A204.1 (cell line): ENCODE results near the gene ZNF43.
"Not testable (repeated sequence)": the region's sequence is repeated elsewhere in the genome, so short reads cannot be mapped to it uniquely, and the experiment has no call there.

Experiments used
- FAIRE-seq: peaks from 2 replicates; lab custom pipeline; 2012; peaks lifted over from hg19 to GRCh38; lab: Jason Lieb, UNC

The ZNF43 gene

GRCh38 chr19:21835810-21836444 lies at the start of gene ZNF43:
Gene ZNF43, minus strand, starts transcription at chr19:21836182. Its CDS starts 144 bp downstream, at chr19:21836038.
- FAIRE-seq = no peak

DNA sequence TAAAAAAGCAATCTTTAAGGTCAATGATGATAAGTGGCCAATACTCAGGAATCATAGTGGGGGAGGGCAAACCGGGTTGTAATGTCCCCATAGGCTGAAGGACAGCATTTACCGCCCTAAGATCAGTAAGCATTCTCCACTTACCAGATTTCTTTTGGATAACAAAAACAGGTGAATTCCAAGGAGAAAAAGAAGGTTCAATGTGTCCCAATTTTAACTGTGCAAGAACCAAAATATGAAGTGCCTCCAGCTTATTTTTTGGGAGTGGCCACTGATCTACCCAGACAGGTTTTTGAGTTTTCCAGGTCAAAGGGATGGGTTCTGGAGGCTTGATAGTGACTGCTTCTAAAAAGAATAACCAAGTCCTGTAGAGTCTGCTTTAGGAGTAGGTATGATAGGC lies 49.5 kb upstream of the ZNF43 start:
- not testable (repeated sequence) for FAIRE-seq

GRCh38 chr19:21884786-21885185 lies 48.8 kb upstream of the ZNF43 start:
- not testable (repeated sequence) for FAIRE-seq

- FAIRE-seq = no peak
These were observed 47.5 kb upstream of the ZNF43 start for GRCh38 chr19:21883516-21883915.

DNA sequence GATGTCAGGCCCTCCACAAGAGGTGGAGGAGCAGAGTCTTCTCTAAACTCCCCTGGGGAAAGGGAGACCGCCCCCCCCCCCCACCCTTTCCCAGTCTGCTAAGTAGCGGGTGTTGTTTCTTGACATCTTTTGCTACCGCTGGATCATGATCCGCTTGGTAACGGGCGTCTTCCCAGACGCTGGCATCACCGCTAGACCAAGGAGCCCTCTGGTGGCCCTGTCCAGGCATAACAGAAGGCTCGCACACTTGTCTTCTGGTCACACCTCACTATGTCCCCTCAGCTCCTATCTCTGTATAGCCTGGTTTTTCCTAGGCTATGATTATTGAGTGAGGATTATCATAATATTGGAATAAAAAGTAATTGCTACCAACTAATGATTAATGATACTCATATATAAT lies 44.8 kb upstream of the ZNF43 start:
- FAIRE-seq = not testable (repeated sequence)

GRCh38 chr19:21878646-21879045 lies 42.7 kb upstream of the ZNF43 start:
- FAIRE-seq = no peak

DNA sequence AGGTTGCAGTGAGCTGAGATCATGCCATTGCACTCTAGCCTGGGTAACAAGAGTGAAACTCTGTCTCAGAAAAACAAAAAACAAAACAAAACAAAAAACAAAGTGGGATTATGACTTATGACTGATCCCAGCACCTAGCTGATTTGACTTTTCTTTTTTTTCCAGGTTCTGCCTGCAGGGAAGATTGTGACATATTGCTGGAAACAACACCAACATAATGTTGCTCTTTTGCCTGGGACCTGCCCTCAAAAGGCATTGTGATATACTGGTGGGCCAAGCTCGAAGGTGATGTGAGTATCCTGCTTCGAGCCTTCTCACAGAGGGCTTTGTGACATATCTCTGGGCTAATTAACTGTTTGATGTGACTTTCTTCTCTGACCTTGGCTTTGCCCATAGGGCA lies 42.0 kb upstream of the ZNF43 start:
- FAIRE-seq = no peak

DNA sequence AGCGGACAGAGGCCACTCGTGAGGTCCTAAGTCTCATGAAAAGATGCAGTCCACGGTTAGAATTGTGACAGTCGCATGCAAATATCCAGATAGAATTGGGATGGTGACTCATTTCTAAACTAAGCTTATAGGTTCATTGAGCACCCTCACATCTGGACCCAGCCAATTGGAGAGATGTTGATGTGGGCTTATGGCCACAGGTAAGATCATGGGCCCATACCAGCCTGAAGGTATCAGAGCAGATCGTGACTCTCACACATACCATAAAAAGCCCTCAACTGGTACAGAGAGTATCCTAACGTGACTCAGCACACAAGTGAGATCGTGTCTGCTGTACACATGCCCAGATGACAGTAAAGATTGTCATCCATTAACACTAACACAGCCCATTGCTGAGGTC lies 40.6 kb upstream of the ZNF43 start:
- not testable (repeated sequence) for FAIRE-seq

DNA sequence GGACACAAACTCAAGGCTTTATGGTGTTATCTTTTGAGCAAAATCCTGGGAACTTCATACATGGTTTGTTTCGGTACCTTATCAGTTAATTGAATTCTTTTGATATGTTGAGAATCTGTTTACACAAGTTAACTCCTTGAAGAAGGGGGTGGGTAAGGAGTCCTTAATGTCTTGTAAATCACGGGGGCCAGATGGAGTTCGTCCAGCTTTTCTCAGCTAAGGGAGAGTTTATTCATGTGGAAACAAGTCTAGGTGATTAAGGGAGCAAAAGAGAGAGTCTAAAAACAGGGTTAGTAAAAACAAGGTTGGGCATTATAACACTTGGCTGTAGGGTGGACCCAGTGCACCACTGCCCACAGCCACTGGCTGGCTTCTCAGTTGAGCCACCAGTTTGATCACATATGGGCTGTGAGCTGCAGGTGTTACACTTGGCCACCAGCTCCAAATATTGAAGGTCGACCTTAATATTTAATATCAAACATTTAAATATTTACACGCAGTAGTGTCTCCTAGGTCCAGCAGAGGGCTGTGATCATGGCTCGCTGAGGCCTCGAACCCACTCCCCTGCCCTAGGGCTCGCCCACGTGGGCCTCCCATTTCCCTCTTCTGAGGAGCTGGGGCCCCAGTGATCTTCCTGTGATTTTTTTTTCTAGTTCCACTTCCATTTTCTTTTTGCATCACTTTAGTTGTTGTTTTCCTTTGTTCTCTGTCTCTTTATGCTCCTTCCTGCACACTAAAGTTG lies 21.0 kb upstream of the ZNF43 start:
- FAIRE-seq = no peak

DNA sequence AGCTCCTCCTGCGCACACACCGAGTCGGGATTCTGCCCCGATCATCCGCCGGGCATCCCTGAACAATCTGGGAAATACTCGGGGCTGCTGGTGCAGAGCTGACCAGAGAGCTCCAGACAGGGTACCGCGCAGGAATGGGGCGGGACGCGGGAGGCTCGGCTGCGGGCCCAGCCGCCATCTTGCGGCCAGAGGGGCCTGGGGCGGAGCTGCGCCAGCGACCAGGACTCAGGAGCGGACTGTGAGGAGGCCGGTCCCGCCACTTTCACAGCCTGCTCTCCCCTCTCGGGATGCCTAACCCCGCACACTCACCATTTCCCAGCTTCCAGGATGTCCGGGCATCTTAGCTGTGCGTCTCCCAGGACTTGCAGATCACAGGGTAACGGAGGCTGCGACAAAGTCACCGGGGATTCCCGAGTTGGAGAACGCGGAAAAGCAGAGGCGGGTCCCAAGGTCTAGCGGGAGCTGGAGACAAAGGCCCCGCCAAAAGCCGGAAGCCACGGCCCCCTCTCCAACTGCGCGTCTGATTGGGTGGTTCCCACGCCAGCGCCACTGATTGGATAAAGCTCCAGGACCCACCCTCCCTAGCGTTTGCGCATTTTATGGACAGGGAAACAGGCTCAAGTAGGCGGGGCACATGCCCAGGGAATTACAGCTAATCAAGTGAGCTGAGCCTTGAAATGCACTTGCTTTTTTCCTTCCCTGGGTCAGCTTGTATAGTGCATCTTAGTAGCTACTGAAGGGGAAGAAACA lies 15.8 kb upstream of the ZNF43 start:
- no peak for FAIRE-seq

DNA sequence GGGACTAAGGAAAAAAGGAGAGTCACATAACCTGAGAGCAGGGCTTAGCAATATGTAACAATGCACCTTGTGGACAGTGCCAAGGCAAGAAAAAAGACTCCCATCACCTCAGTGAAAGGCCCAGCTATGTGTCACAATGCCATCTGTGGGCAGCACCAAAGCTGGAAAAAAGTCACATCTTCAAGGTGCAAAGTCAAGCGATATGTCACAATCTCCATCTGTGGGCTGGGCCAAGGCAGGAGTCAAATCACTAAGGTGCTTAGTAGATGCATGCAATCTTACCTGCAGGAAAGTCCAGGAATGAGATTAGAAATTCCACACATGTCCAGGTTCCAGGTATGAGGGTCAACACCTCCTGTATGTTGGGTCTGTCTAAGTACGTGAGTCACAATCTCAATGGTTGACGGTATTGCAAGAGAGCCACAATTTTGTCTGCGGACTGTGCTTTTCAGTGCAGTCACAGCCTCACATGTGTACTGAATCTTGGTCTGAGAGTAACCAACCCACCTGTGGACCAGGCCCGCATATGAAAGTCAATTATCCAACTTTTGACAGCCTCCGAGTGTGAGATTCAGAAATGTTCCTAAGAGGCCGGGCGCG lies 14.8 kb upstream of the ZNF43 start:
- FAIRE-seq = no peak

- FAIRE-seq = no peak
These were observed 12.7 kb upstream of the ZNF43 start for GRCh38 chr19:21848706-21849105.

- no peak for FAIRE-seq
These were observed 7.1 kb upstream of the ZNF43 start for GRCh38 chr19:21843081-21843480.

DNA sequence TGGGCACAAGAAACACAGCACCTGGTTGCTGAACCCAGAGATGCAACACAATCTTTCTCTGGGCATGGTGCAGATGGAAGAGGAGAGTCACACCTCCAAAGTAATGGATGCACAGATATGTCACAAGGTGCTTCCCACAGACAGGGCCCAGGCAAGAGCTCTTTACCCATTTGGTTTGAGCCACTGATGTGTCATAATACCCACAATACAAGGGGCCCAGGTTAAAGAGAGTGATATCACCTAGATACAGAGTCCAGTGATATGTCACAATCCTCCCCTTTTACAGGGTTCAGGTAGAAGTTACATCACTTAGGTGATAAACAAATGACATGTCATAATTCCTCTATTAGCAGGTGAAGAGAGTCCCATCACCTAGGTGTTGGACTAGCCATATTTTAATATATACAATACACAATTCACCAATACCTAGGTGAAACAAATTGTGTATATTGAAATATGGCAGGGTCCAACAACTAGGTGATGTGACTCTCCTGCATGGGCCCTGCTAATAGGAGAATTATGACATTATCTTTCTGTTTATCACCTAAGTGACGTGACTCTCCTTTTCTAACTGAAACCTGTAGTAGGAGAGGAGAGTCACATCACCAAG lies 5.6 kb upstream of the ZNF43 start:
- no peak for FAIRE-seq

DNA sequence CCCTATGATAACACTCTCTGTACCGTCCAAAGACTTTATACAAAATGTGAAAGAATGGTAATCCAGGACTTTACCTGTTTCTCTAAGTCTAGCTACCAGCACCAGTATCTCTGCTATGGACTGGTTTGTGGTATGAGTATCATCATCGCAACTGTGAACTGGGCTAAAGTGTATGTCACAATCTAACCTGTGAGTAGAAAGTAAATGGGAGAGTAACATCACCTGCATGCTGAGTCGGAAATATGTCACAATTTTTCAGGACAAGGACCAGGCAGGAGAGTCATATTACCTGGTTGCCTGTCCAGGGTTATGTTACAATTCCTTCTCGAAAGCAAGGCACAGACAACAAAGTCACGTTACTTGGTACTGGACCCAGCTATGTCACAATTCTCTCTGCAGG lies 5.1 kb upstream of the ZNF43 start:
- FAIRE-seq = no peak

- no peak for FAIRE-seq
These were observed 4.0 kb upstream of the ZNF43 start for GRCh38 chr19:21839976-21840375.

- FAIRE-seq = no peak
These were observed 2.7 kb upstream of the ZNF43 start for GRCh38 chr19:21838646-21839045.

- FAIRE-seq = no peak
These were observed 563 bp downstream of the ZNF43 start for GRCh38 chr19:21835429-21835809.

GRCh38 chr19:21833733-21834132 lies 2.2 kb downstream of the ZNF43 start:
- FAIRE-seq = no peak

DNA sequence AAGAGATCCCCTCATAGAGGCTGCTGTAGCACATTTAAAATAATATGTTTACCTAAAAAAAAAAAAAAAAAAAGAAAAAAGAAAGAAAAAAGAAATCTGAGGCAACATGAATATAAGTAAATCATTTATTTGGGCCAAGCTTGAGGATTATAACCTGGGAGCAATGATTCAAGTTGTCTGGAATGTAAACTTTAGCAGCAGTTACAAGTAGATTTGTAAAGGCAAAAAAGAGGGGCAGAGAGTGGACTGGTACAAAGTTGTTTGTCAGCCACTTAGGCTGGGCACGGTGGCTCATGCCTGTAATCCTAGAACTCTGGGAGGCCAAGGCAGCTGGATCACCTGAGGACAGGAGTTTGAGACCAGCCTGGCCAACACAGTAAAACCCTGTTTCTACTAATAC lies 11.3 kb downstream of the ZNF43 start:
- FAIRE-seq = no peak

- no peak for FAIRE-seq
These were observed 12.8 kb downstream of the ZNF43 start for GRCh38 chr19:21823224-21823623.

DNA sequence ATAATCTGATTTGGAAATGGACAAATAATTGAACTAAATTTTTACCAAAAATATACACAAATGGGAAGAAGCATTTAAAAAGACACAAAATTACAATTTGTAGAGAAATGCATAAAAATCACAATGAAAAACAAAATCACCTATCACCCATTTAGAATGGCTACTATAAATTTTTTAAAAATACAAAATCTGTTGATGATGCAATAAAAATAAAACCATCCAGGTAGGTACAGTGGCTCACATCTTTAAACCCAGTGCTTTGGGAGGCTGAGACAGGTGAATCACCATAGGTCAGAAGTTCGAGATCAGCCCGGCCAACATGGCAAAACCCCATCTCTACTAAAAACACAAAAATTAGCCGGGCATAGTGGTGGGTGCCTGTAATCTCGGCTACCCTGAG lies 23.5 kb downstream of the ZNF43 start:
- FAIRE-seq = no peak
